ENCODE measurements around the gene PSMB8.

PSMB8 gene

GRCh38 chr6:32792901-32793435 lies 50.9 kb downstream of the PSMB8 start:
- no peak for DNase-seq

Data from NCI-H1694 treated with DMSO at 0.1 percent for 48 hours (cell line).